Hematopoietic multipotent progenitor cell (in vitro differentiated cells): ENCODE measurements around the gene BUD23. TPM values are rescaled to one million over a fixed set of nuclear protein-coding genes. Genes with fewer than 3 reads are reported as not detected.
"Not testable (repeated sequence)": the region's sequence is repeated elsewhere in the genome, so short reads cannot be mapped to it uniquely, and the experiment has no call there.

Experiments
- DNase-seq, 3 donors: peaks; one replicate each; pipeline ENCODE4 v3.0.0-alpha.2; 2011 to 2015; ENCODE audit warnings: low read depth in 2 of 3, low spot score in 2 of 3
- total RNA-seq: library from RNA; depleted of rRNA; stranded (reverse); fragments of >200 nt; gene quantifications from one replicate; pipeline ENCODE4 v1.2.3, GENCODE V29; 2012

The BUD23 gene
- total RNA-seq, 1 donor, result 20.2 TPM

DNA sequence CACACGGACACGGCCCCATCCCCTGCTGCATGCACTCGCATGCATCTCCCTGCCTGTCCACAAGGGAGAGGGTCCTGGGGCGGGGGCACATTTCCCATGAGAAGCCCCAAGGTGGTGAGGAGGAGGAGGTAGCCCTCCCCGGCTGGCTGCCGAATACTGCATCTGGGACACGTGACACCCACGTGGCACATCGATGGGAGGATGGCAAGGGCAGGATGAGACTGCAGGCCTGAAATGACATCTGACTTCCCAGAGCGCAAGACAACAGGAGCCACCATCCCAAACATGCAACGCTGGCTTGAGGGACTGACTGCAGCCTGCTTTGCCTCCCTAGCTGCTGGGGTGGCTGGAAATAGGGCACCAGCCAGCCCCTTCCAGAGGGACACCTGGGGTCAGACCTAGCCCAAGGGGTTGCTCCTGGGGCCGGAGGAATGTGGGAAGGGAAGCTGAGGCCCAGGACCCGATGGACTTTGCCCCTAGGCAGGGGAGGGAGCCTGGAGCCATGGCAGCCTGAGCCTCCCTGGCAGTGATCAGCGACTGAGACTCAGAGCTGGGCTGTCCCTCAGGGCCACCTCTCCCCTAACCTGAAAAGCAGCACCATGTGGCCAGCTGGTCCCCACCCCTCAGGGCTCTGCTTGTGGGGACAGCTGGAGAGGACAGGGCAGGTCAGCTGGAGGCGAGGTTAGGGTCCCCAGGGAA is 16.1 kb downstream of the BUD23 start:
- no peak for DNase-seq

DNA sequence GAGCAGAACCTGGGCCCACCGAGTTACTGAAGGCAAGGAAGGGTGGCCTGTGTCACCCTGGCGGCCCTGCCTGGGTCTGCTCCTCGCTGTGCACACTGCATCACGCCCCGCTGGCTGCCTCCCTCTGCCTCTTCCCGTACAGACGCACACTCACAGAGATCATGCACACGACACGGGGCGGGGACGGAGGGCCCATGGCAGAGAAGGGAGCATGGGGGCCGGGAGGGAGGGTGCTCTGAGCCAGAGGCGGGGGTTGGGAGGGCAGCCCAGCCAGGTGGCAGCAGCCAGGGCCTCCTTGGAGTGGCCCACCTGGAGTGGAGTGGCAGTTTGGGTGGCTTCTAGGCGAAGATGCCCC is 16.6 kb downstream of the BUD23 start:
- no peak for DNase-seq

GRCh38 chr7:73700581-73701134 is 17.3 kb downstream of the BUD23 start:
- DNase-seq, result no peak

- peak in 1 of 3 donors; percentile 49 for DNase-seq
These were observed 18.1 kb downstream of the BUD23 start for GRCh38 chr7:73701357-73701995.

DNA sequence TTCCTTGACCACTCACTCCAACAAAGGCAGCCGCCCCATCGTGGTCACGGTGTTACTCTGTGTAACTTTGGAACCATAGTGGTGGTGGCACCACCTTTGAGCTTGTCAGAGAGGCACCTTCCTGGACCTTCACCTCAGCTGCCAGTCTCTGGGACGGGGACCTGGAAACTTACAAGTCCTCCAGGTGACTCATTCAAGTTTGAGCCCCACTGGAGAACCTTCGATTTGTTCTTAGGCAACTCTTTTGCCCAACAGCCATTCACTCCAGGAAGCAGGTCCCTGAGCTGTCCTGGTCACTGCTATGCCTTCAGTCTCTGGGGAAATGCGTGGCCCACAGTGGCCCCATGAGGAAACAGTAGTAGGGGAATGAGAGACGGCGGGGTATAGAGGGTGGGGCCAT is 18.8 kb downstream of the BUD23 start:
- DNase-seq, result no peak

- DNase-seq, result no peak
These were observed 19.3 kb downstream of the BUD23 start for GRCh38 chr7:73702665-73703064.

GRCh38 chr7:73703225-73703624 is 19.8 kb downstream of the BUD23 start:
- DNase-seq, result no peak

DNA sequence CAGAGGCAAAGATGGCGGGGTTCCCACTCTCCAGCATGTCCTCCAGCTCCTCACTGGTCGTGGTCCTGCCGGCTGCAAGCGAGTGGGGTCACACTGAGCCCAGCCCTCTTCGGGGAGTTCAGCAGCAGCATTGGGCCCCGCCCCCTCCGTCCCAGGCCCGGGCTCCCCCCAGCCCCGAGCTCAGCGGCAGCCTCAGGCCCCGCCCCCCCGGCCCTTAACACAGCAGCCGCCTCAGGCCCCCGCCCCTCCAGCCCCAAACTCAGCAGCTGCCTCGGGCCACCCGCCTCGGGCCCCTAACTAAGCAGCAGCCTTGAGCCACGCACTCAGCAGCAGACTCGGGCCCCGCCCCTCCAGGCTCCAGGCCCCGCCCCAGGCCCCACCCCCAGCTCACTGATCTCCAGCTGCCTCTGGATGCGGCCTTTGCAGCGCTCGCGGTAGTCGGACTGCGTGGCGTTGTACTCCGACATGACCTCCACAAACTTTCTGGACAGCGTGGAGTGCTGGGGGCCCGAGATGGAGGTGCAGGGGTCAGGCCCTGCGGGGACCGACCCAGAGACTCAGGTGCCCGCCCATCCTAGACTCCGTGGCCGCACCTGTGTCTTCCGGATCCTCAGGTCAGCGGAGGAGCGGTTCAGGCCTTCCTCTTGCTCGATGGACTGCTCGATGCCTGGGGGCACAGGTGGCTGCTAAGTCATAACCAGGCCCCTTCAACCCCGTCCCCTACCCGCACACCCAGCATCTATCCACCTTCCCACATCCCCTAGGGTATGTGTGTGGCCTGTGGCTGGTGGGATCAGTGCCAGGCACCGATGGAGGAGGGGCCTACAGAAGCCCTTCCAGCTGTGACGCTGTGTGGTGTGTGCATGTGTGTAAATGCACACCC is 20.6 kb downstream of the BUD23 start:
- DNase-seq, result peak in 1 of 3 donors; percentile 58

DNA sequence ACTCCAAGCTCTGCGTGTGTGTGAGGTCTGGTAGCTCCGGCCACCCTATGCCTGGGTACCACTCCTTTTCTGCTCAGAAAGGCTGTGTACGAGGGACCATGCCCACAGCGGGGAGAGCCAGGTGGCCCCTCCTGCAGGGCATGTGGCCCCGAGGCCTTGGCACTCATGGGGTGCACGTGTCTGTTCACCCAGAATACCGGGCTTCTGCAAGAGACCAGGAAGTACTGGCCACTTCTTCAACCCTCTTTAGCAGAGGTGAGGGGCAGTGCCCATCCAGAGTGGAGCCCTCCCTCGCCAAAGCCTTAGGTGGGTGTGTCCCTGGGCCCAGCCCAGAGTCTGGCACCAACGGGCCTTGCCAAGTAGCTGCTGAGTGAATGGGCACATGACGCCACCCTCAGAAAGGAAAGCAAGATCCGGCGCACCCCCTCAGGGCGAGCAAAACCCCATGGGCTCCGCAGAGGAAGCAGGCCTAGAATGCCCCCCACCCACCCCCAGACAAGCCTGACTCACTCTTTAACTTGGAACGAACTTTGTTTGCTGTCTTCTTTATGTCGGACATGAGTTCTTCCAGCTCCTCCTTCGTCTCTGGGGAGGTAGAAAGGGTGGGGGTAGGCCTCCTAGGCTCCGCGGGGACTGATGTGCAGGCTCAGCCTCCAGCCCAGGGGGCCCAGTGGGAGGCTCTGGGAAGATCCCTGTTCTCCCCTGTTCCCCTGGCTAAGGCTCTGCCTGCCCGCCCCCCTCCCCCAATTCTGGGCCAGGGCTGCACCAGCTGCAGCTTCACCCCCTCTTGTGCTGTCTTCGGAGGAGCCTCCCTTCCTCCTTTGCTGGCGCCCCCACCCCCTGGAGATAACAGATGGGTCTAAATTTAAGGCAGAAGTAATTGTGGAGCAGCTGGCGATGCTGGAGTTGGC is 21.5 kb downstream of the BUD23 start:
- no peak for DNase-seq

- no peak for DNase-seq
These were observed 22.1 kb downstream of the BUD23 start for GRCh38 chr7:73705551-73705920.

DNA sequence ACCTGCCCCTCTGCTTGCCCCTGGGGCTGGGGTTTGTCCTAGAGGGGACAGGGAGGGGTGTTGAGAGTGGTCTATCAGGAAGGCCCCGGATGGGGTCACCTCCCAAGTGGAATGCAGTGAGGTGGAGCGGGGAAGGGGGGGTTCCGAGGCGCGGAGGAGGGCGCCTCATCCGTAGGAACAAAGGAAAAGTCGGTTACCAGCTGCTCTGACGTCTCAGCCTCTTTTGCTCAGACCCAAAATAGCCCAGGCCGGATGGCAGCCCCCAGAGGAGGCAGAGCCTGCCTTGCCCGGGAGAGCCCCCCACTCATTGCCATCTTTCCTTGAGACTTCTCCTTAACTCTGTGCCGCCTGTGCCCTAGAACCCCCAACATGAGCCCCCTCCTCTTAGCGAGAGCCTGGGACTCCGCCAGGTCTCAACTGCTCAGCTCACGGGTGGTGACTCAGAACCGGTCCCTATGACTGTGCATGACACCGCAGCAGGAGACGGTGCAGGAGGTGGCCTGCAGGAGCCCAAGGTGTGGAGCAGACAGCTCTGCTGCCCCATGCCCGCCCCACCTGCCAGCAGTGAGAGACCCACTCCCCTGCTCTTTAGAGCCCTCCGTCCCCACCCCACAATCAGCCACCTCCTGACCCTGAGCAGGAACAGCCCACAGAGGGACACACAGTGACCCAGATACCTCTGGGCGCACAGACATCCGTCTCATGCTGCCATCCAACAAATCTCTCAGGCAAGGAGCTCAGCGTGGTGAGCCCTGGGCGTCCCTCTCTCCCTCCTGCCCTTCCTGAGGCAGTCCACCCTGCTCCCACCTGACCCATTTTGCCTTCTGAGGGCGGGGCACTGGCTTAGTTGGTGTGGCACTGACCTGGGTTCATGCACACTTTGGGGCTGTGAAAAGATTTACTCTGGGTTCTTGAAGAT is 23.0 kb downstream of the BUD23 start:
- peak in 2 of 3 donors; percentile 55 to 70 for DNase-seq

- DNase-seq, result no peak
These were observed 23.7 kb downstream of the BUD23 start for GRCh38 chr7:73707045-73707631.

DNA sequence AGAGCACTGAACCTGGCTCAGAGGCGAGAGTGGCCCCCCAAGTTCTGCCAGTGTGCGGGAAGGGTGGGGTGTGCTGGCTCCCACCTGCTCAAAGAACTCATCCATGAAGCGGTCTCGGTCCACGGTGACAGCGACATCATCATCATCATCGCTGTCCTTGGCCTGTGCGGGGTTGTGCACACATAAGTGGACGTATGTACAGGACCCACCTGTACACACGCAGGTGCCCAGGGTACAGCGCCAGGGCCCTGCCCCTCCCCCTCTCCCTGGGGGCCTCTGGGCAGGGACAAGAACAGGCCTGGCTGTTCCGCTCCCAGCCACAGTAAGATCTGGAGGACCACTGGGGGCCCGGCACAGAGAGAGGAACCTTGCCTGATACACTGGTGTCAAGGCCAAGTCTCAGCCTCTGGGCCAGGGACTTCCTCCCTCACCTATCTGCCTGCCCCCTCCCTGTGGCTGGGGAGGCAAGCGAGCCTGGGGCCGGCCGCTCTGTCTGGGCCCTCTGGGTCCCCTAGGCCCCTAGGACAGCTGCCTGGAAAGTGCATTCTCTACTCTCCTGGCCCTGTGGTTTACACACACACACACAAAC is 25.7 kb downstream of the BUD23 start:
- no peak for DNase-seq

- no peak for DNase-seq
These were observed 29.4 kb downstream of the BUD23 start for GRCh38 chr7:73712773-73713172.

GRCh38 chr7:73713319-73713718 is 29.9 kb downstream of the BUD23 start:
- DNase-seq, result not testable (repeated sequence)

DNA sequence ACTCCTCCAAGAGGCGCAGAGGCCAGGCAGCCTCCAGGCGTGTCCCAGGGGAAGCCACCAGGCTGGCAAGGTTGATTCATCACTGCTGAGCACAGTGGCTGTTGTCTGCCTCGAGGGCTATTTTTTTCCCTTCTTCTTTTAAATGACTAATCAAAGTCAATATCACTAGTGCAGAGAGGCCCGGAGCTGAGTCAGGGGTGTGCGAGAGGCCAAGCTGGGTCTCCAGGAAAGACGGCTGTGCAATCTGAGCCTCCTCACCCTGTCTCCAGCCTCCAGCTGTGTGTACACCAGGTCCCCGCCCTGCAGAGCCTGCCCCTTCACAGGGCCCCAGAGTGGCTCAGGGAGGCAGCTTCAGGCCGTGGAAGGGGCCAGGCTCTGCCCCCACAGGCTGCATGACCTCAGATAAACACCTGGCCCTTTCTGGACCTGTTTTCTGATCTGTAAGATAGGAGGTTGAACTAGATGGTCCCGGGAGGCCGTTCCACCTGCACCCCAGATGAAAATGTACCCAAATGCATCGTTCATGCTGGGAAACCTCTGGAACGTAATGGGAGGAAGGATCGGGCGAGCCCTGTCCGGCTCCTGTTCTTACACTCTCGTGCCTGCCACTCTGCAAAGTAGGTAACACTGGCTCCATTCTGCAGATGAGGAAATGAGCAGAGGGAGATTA is 32.4 kb downstream of the BUD23 start:
- DNase-seq, result peak in 2 of 3 donors; percentile 72 to 83

- DNase-seq, result no peak
These were observed 33.0 kb downstream of the BUD23 start for GRCh38 chr7:73716318-73716890.
